ENCODE measurements around the gene TTYH2.

DNA sequence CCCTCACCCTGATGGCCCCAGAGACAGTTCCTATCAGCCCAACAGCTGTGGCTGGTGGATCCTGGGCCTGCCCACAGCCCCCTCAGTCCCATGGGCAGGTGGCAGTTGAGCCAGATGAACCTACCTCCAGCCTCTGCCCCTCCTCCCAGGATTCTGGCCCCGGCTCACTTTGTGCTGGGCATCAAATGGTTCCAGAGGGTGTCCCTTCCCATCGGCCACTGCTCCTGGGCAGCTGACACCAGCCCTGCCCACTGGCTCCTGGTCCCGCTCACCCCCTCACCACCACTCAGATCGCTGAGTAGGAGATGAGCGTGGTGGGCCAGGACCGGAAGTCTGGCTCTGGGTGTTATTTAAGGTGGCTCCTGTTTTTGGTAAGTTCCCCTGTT is 2.0 kb downstream of the TTYH2 start:
- TF ChIP-seq, protein P1, sequence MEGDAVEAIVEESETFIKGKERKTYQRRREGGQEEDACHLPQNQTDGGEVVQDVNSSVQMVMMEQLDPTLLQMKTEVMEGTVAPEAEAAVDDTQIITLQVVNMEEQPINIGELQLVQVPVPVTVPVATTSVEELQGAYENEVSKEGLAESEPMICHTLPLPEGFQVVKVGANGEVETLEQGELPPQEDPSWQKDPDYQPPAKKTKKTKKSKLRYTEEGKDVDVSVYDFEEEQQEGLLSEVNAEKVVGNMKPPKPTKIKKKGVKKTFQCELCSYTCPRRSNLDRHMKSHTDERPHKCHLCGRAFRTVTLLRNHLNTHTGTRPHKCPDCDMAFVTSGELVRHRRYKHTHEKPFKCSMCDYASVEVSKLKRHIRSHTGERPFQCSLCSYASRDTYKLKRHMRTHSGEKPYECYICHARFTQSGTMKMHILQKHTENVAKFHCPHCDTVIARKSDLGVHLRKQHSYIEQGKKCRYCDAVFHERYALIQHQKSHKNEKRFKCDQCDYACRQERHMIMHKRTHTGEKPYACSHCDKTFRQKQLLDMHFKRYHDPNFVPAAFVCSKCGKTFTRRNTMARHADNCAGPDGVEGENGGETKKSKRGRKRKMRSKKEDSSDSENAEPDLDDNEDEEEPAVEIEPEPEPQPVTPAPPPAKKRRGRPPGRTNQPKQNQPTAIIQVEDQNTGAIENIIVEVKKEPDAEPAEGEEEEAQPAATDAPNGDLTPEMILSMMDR (IDR thresholded peaks at IDR 0.05; ENCODE audit: poor library complexity, severe bottlenecking) = no peak
- TF ChIP-seq EZH2 (IDR thresholded peaks at IDR 0.05; ENCODE audit: borderline replicate concordance, insufficient read depth, low read length, poor library complexity, severe bottlenecking) (no peak), POLR2AphosphoS5 (IDR thresholded peaks at IDR 0.05) (no peak), REST (IDR thresholded peaks at IDR 0.05; ENCODE audit: borderline replicate concordance) (no peak), EP300 (conservative IDR thresholded peaks at IDR 0.05; ENCODE audit: poor library complexity, severe bottlenecking) (no peak), SMC3 (conservative IDR thresholded peaks at IDR 0.05; ENCODE audit: poor library complexity) (no peak)
